Activated CD8-positive, alpha-beta T cell treated with anti-CD3 and anti-CD28 coated beads for 36 hours (primary cell): ENCODE measurements around the gene C1orf116. TPM values are rescaled to one million over a fixed set of nuclear protein-coding genes. Genes with fewer than 3 reads are reported as not detected.

Experiments
- ATAC-seq: fragments of 200-7000 bp; cut with Tn5 transposase; one replicate; pipeline ENCODE4 v1.10.0; 2021; ENCODE audit warnings: mild to moderate bottlenecking, moderate library complexity
- CTCF ChIA-PET: fragments of 350-600 bp; sonication (Branson Sonifier 250); formaldehyde crosslinking; loops from one replicate; lab custom pipeline; 2021; ENCODE audit warnings: antibody characterized with exemption; lab: Charles Lee
- POLR2A ChIA-PET: fragments of 350-600 bp; sonication (Branson Sonifier 250); formaldehyde crosslinking; loops from one replicate; lab custom pipeline; 2021; ENCODE audit warnings: antibody characterized with exemption; lab: Charles Lee
- DNase-seq: peaks from one replicate; pipeline ENCODE4 v3.0.0-alpha.2; 2020
- H3K27ac Mint-ChIP-seq: one replicate; pipeline ENCODE4 v1.8.0; 2021; ENCODE audit warnings: mild to moderate bottlenecking, mixed read lengths
- H3K27me3 Mint-ChIP-seq: one replicate; pipeline ENCODE4 v1.8.0; 2021; ENCODE audit warnings: mixed read lengths
- H3K36me3 Mint-ChIP-seq: one replicate; pipeline ENCODE4 v1.8.0; 2021; ENCODE audit warnings: low read depth, mixed read lengths
- H3K4me1 Mint-ChIP-seq: one replicate; pipeline ENCODE4 v1.8.0; 2021; ENCODE audit warnings: low read depth, mixed read lengths
- H3K4me3 Mint-ChIP-seq: one replicate; pipeline ENCODE4 v1.8.0; 2021; ENCODE audit warnings: mild to moderate bottlenecking, moderate library complexity, mixed read lengths
- H3K9me3 Mint-ChIP-seq: one replicate; pipeline ENCODE4 v1.8.0; 2021; ENCODE audit warnings: mixed read lengths
- intact Hi-C: fragments of 100-400 bp; cut with micrococcal nuclease; formaldehyde crosslinking; loops from one replicate; pipeline ENCODE4 v1.10.0; 2022
- total RNA-seq, 2 experiments: library from RNA; stranded (reverse); gene quantifications; one replicate each; pipeline ENCODE4 v1.2.3, GENCODE V29; 2021
- TF ChIP-seq, protein P1 (sequence below): fragments of 200-600 bp; IDR thresholded peaks from one replicate; pipeline ENCODE4 v1.8.0; 2022; ENCODE audit warnings: antibody characterized with exemption, mild to moderate bottlenecking

The C1orf116 gene
- total RNA-seq, 2 experiments from 2014 or later: 0.07 to 0.13 TPM

DNA sequence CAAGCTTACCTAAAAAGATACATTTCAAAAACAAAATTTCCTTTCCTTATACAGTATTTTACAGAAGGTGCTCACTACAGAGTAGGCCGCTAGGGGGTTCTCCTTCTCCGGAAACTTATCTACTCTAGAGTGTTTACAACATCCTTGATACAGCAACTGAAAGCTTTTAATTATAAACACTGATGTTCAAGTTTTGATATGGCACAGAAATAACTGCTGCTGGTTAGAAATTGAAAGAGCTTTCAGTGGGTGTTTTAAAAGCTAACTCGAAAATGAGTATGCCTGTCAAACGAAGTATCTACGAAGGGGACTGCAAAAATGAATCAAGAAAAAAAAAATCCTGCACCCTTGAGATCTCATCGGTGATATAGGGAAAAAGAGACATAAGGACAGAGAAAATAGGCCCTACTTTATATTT lies 17.4 kb upstream of the C1orf116 start:
- TF ChIP-seq, protein P1, sequence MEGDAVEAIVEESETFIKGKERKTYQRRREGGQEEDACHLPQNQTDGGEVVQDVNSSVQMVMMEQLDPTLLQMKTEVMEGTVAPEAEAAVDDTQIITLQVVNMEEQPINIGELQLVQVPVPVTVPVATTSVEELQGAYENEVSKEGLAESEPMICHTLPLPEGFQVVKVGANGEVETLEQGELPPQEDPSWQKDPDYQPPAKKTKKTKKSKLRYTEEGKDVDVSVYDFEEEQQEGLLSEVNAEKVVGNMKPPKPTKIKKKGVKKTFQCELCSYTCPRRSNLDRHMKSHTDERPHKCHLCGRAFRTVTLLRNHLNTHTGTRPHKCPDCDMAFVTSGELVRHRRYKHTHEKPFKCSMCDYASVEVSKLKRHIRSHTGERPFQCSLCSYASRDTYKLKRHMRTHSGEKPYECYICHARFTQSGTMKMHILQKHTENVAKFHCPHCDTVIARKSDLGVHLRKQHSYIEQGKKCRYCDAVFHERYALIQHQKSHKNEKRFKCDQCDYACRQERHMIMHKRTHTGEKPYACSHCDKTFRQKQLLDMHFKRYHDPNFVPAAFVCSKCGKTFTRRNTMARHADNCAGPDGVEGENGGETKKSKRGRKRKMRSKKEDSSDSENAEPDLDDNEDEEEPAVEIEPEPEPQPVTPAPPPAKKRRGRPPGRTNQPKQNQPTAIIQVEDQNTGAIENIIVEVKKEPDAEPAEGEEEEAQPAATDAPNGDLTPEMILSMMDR: peak; percentile 92
- H3K4me1 Mint-ChIP-seq: peaks cover 53% of the 10 kb centered on the region
- H3K9me3 Mint-ChIP-seq: no peaks in the 10 kb centered on the region
- ChIA-PET POLR2A (interaction anchor here (0.7 to 1.3 kb wide), 3 partner anchors 10 to 450 kb away, joined by 3 to 5 read pairs (median 4); no protein-coding TSS in a partner anchor), CTCF (interaction anchor here (0.6 to 4.8 kb wide), 25 partner anchors 10 to 469 kb away, joined by 3 to 49 read pairs (median 5); partner anchors contain the start of genes C1orf116 and CD55)
- intact Hi-C loops: loop anchor here (2.0 kb wide), 1 partner anchor 27 kb away; no protein-coding TSS in a partner anchor
- H3K36me3 Mint-ChIP-seq: peaks cover 26% of the 10 kb centered on the region
- peak overlapping the region; percentile 94 for H3K27ac Mint-ChIP-seq
- ATAC-seq (peak; percentile 37), DNase-seq (peak; percentile 81)
- H3K4me3 Mint-ChIP-seq: peak overlapping the region; percentile 99
- no peaks in the 10 kb centered on the region for H3K27me3 Mint-ChIP-seq

DNA sequence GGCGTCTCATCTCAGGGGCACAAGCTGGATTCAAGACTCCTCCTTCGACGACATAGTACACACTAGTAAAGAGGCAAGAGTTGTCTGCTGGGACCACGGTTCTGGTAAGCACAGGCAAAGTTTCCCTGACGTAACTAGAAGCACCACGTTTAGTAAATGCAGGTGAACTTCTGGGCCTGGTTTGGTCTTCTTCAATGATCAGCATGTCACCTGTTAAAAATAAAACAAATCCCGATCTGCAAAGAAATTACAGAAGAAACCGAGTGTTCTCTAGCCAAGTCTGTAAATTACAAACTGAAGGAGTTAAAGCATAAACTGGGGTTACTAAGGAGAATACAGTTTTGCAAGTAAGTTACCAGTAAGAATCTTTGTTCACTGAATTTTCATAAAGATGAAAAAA lies 17.0 kb upstream of the C1orf116 start:
- DNase-seq (no peak), ATAC-seq (no peak)
- intact Hi-C loops: no loop called here
- Mint-ChIP-seq H3K4me3 (peak overlapping the region; percentile 99), H3K27ac (peak overlapping the region; percentile 94), H3K9me3 (no peaks in the 10 kb centered on the region), H3K27me3 (no peaks in the 10 kb centered on the region), H3K36me3 (peaks cover 30% of the 10 kb centered on the region), H3K4me1 (peaks cover 56% of the 10 kb centered on the region)
- ChIA-PET POLR2A (interaction anchor here (0.6 to 1.3 kb wide), 3 partner anchors 11 to 450 kb away, joined by 3 to 5 read pairs (median 4); no protein-coding TSS in a partner anchor), CTCF (interaction anchor here (0.6 to 4.8 kb wide), 24 partner anchors 9 to 470 kb away, joined by 3 to 49 read pairs (median 5); partner anchors contain the start of genes C1orf116 and CD55)
- TF ChIP-seq, protein P1: no peak

DNA sequence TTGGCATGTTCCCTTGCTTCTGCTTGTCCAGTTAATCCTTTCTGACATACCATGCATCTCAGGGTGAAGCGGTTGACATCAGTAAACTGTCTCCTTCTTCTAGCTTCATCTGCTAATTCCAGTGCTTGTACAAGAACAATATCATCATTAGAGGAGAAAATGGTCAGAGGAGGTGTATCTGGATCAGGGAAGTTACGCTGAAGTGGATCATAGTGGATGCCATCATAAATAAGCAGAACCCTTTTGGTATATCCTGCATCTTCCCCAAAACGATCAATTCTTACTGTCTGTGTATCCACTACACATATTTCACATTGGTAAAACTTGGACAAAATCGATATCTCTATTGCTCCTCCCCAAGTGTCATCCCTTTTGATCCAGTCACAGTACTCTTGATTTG lies 16.5 kb upstream of the C1orf116 start:
- CTCF ChIA-PET: interaction anchor here (0.6 to 4.8 kb wide), 13 partner anchors 9 to 450 kb away, joined by 3 to 49 read pairs (median 10); no protein-coding TSS in a partner anchor
- H3K4me1 Mint-ChIP-seq: peaks cover 57% of the 10 kb centered on the region
- POLR2A ChIA-PET: interaction anchor here (0.6 to 1.3 kb wide), 2 partner anchors 11 to 13 kb away, joined by 3 to 5 read pairs; no protein-coding TSS in a partner anchor

DNA sequence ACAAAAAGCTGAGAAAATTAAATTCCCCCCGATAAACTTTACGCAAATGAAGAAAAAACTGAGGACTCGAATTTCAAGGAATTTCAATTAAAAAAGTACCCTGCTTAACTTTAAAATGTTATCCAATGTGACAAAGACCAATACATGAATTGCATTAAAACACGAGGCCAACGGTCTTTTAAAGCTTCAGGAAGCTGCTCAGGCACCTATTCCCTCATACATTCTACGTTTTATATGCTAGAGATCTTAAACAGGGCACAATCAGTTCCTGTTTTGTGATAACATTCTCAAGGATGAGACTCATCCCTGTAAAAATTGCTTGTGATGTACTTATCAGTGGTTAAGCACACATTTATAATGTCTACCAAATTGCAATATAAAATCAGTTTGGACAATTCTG lies 15.5 kb upstream of the C1orf116 start:
- no peak overlapping the region for H3K4me3 Mint-ChIP-seq
- CTCF ChIA-PET: interaction anchor here (0.9 to 4.8 kb wide), 10 partner anchors 11 to 451 kb away, joined by 3 to 25 read pairs (median 9); no protein-coding TSS in a partner anchor
- no peak overlapping the region for H3K27ac Mint-ChIP-seq
- intact Hi-C loops: no loop called here
- no peak for ATAC-seq
- TF ChIP-seq, protein P1: no peak
- peaks cover 56% of the 10 kb centered on the region for H3K4me1 Mint-ChIP-seq
- DNase-seq: no peak
- no peaks in the 10 kb centered on the region for H3K9me3 Mint-ChIP-seq
- POLR2A ChIA-PET: interaction anchor here (1.5 kb wide), 1 partner anchor 36 kb away, joined by 4 read pairs; no protein-coding TSS in a partner anchor
- H3K36me3 Mint-ChIP-seq: peaks cover 33% of the 10 kb centered on the region
- no peaks in the 10 kb centered on the region for H3K27me3 Mint-ChIP-seq

More for the DNA sequence above, 16.5 kb upstream of the C1orf116 start:
- Mint-ChIP-seq H3K36me3 (peaks cover 30% of the 10 kb centered on the region), H3K27ac (no peak overlapping the region), H3K9me3 (no peaks in the 10 kb centered on the region), H3K27me3 (no peaks in the 10 kb centered on the region), H3K4me3 (peak overlapping the region; percentile 99)
- TF ChIP-seq, protein P1: no peak
- no peak for ATAC-seq
- intact Hi-C loops: no loop called here
- no peak for DNase-seq

DNA sequence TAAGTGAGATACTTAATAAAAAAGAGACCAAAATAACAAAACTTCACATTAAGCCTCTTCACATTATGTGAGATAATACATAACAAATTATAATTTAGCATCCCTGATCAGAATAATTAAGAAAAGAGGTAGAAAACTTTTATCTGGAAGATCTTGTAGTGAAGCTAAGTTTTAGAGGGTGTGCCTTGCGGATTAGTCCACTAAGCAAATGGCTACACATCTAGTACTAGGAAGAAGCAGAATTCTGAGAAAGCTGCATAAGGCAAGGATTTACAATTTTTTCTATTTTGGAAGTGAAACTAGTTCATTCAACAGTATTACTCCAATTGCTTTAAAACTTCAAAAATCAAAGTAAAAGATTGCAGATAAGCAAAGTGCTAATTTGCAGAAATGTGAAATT lies 14.9 kb upstream of the C1orf116 start:
- ATAC-seq (no peak), DNase-seq (no peak)
- Mint-ChIP-seq H3K4me3 (no peak overlapping the region), H3K27ac (no peak overlapping the region), H3K9me3 (no peaks in the 10 kb centered on the region), H3K4me1 (peaks cover 61% of the 10 kb centered on the region), H3K27me3 (no peaks in the 10 kb centered on the region), H3K36me3 (peaks cover 35% of the 10 kb centered on the region)
- ChIA-PET POLR2A (interaction anchor here (1.5 kb wide), 1 partner anchor 36 kb away, joined by 4 read pairs; no protein-coding TSS in a partner anchor), CTCF (interaction anchor here (0.9 to 4.8 kb wide), 11 partner anchors 10 to 452 kb away, joined by 3 to 25 read pairs (median 4); no protein-coding TSS in a partner anchor)
- intact Hi-C loops: no loop called here
- TF ChIP-seq, protein P1: no peak
